Neural cell (in vitro differentiated cells): ENCODE measurements around the gene ZBTB11.

Source experiments
- CTCF ChIP-seq: fragments of 450-650 bp; IDR thresholded peaks from 2 replicates; pipeline ENCODE4 v1.5.1; 2014; ENCODE audit warnings: antibody characterized with exemption, mild to moderate bottlenecking, moderate library complexity; ENCODE audit not compliant: poor library complexity, severe bottlenecking
- EP300 ChIP-seq: fragments of 450-650 bp; conservative IDR thresholded peaks from 2 replicates; pipeline ENCODE4 v1.6.1; 2014; ENCODE audit warnings: antibody characterized with exemption, mild to moderate bottlenecking, moderate library complexity; ENCODE audit not compliant: poor library complexity, severe bottlenecking
- EZH2 ChIP-seq: fragments of 200-600, 300-800 bp; shearing (Covaris generic), sonication (generic); IDR thresholded peaks from 2 replicates; pipeline ENCODE4 v1.6.1; 2014; ENCODE audit warnings: antibody characterized with exemption, low read length, borderline replicate concordance, mild to moderate bottlenecking; ENCODE audit not compliant: insufficient read depth, poor library complexity, severe bottlenecking
- MXI1 ChIP-seq: fragments of 450-650 bp; conservative IDR thresholded peaks from 2 replicates; pipeline ENCODE4 v1.6.1; 2014; ENCODE audit warnings: antibody characterized with exemption, mild to moderate bottlenecking; ENCODE audit not compliant: poor library complexity, severe bottlenecking
- RAD21 ChIP-seq: fragments of 450-650 bp; conservative IDR thresholded peaks from 2 replicates; pipeline ENCODE4 v1.6.1; 2014; ENCODE audit warnings: antibody characterized with exemption, mild to moderate bottlenecking, moderate library complexity
- REST ChIP-seq: IDR thresholded peaks from 2 replicates; pipeline ENCODE4 v1.6.1; 2012; ENCODE audit warnings: borderline replicate concordance

GRCh38 chr3:101685870-101686307 lies 9.0 kb upstream of the ZBTB11 start:
- TF ChIP-seq CTCF (no peak), RAD21 (no peak), REST (no peak), EP300 (no peak), EZH2 (no peak), MXI1 (no peak)
